Measurements from ENCODE around the gene TCF7L1. TPM values are rescaled to one million over a fixed set of nuclear protein-coding genes. Genes with fewer than 3 reads are reported as not detected.

The TCF7L1 gene
- total RNA-seq, 1 experiment from 2014 or later = 3.0 TPM

DNA sequence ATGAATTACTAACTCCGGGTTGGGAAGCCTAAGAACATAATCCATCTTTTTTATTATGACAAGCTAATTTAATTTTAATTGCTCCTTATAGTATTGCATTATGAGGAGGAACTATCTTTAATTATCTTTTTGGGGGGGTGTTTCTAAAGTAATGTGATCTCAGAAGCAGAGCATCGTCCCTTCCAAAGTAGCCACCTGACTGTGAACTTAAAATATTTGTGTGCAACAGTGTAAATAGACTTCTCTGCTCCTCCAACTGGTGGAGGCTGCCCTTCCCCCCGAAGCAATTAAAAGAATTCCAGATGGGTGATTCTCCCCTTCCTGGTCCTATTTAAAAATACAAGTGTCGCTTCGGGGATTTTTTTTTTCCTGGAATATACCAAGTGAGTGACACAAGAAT lies 55.7 kb downstream of the TCF7L1 start:
- intact Hi-C loops (cut with micrococcal nuclease; ENCODE audit: unreplicated experiment) = no loop called here
- no TSS peak for BruUV-seq (replicated peaks)
- TF ChIP-seq, protein P1, sequence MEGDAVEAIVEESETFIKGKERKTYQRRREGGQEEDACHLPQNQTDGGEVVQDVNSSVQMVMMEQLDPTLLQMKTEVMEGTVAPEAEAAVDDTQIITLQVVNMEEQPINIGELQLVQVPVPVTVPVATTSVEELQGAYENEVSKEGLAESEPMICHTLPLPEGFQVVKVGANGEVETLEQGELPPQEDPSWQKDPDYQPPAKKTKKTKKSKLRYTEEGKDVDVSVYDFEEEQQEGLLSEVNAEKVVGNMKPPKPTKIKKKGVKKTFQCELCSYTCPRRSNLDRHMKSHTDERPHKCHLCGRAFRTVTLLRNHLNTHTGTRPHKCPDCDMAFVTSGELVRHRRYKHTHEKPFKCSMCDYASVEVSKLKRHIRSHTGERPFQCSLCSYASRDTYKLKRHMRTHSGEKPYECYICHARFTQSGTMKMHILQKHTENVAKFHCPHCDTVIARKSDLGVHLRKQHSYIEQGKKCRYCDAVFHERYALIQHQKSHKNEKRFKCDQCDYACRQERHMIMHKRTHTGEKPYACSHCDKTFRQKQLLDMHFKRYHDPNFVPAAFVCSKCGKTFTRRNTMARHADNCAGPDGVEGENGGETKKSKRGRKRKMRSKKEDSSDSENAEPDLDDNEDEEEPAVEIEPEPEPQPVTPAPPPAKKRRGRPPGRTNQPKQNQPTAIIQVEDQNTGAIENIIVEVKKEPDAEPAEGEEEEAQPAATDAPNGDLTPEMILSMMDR (IDR thresholded peaks at IDR 0.05; ENCODE audit: unreplicated experiment) = no peak
- no peak for DNase-seq
- H3K9me3 Mint-ChIP-seq (ENCODE audit: low read depth, unreplicated experiment) = no peaks in the 10 kb centered on the region
- H3K27me3 Mint-ChIP-seq (ENCODE audit: unreplicated experiment) = peaks cover 28% of the 10 kb centered on the region
- CTCF ChIA-PET = no interaction called here
- H3K27ac Mint-ChIP-seq (ENCODE audit: unreplicated experiment) = no peak overlapping the region
- no peaks in the 10 kb centered on the region for H3K36me3 Mint-ChIP-seq (ENCODE audit: insufficient read depth, unreplicated experiment)
- H3K4me3 Mint-ChIP-seq (ENCODE audit: low read depth, unreplicated experiment) = no peak overlapping the region
- no peaks in the 10 kb centered on the region for H3K4me1 Mint-ChIP-seq (ENCODE audit: low read depth, unreplicated experiment)

DNA sequence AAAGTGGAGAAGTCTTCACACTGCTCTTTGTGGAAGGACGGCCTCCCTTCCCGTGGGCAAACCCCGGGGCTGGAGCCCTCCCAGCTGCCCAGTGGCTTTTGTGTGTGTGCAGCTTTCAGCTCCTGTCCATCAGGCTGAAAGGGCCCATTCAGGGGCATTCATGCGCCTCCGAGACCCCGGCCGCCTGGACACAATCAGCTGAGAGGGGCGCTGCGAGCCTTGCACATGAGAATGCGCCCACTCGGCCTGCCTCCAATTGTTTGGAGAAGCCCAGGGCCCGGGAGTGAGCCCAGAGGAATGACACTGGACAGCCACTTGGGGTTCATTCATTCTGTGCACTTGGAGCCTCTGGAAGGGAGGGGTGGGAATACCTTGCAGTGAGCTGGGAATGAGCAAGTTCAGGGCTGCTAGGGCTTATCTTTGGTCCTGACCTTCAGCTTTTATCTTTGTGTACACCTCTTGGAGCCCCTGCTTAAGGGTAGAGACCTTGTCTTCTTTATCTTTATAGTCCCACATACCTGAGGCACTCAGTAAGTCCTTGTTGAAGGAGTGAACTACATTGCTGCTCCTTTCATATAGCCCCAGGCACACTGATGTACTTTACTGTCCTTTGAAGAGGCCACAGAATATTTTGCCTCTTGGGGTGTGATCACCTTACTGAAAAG lies 56.5 kb downstream of the TCF7L1 start:
- no peaks in the 10 kb centered on the region for H3K36me3 Mint-ChIP-seq (ENCODE audit: insufficient read depth, unreplicated experiment)
- TF ChIP-seq, protein P1 (IDR thresholded peaks at IDR 0.05; ENCODE audit: unreplicated experiment) = no peak
- intact Hi-C loops (cut with micrococcal nuclease; ENCODE audit: unreplicated experiment) = no loop called here
- peaks cover 20% of the 10 kb centered on the region for H3K27me3 Mint-ChIP-seq (ENCODE audit: unreplicated experiment)
- no peaks in the 10 kb centered on the region for H3K4me1 Mint-ChIP-seq (ENCODE audit: low read depth, unreplicated experiment)
- DNase-seq = no peak
- H3K9me3 Mint-ChIP-seq (ENCODE audit: low read depth, unreplicated experiment) = no peaks in the 10 kb centered on the region
- CTCF ChIA-PET = no interaction called here
- no peak overlapping the region for H3K4me3 Mint-ChIP-seq (ENCODE audit: low read depth, unreplicated experiment)
- no peak overlapping the region for H3K27ac Mint-ChIP-seq (ENCODE audit: unreplicated experiment)
- BruUV-seq (replicated peaks) = no TSS peak

DNA sequence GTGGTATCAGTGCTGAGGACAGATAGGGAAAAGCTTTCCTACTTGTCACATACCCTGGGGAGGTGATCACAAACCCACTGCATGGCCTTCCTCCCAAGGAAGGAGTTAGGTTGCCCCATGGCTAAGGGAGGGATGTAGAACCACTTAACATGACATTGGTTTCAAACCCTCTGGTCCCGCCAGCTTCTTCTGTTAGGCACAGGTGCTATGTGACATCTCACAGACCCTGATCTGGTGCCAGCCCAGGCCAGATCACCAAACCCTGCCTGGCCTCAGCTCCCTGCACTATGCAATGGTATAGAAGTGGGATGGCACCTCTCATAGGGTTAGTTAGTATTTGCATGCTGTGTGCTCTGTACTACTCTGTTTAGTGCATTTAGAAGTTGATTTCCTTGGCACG lies 58.0 kb downstream of the TCF7L1 start:
- Mint-ChIP-seq H3K4me3 (ENCODE audit: low read depth, unreplicated experiment) (no peak overlapping the region), H3K27ac (ENCODE audit: unreplicated experiment) (no peak overlapping the region), H3K36me3 (ENCODE audit: insufficient read depth, unreplicated experiment) (no peaks in the 10 kb centered on the region), H3K27me3 (ENCODE audit: unreplicated experiment) (peaks cover 20% of the 10 kb centered on the region), H3K4me1 (ENCODE audit: low read depth, unreplicated experiment) (no peaks in the 10 kb centered on the region), H3K9me3 (ENCODE audit: low read depth, unreplicated experiment) (no peaks in the 10 kb centered on the region)
- TF ChIP-seq, protein P1 (IDR thresholded peaks at IDR 0.05; ENCODE audit: unreplicated experiment) = no peak
- intact Hi-C loops (cut with micrococcal nuclease; ENCODE audit: unreplicated experiment) = no loop called here
- BruUV-seq (replicated peaks) = no TSS peak
- CTCF ChIA-PET = interaction anchor here (0.7 kb wide), 1 partner anchor 668 kb away, joined by 3 read pairs; no protein-coding TSS in a partner anchor
- no peak for DNase-seq

DNA sequence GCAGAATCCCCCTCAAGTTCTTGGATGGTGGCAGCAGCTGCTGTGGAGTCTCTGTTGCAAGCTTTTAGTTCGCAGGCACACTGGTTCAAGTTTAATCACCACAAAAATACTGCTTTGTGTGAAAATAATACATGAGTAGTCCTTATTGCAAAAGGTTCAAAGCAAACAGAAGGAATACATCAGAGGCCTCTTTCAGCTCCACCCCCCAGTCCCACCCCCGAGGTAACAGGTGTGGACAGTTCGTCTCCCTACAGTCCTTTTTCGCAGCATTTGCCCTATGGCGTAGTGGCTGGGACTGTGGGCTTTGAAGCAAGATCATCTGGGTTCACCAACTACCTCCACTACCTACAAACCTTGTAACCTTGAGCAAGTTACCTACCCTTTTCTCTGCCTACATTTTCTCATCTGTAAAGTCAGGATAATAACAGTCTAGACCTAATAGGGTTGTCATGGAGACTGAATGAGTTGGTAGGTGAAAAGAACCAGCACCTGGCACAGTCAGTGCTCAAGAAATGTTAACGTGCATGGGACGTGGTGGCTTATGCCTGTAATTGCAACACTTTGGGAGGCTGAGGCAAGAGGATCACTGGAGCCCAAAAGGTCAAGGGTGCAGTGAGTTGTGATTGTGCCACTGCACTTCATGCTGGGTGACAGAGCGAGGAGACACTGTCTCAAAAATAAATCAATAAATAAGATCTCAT lies 61.7 kb downstream of the TCF7L1 start:
- no peaks in the 10 kb centered on the region for H3K4me1 Mint-ChIP-seq (ENCODE audit: low read depth, unreplicated experiment)
- peaks cover 15% of the 10 kb centered on the region for H3K27me3 Mint-ChIP-seq (ENCODE audit: unreplicated experiment)
- no peak overlapping the region for H3K4me3 Mint-ChIP-seq (ENCODE audit: low read depth, unreplicated experiment)
- intact Hi-C loops (cut with micrococcal nuclease; ENCODE audit: unreplicated experiment) = no loop called here
- BruUV-seq (replicated peaks) = no TSS peak
- TF ChIP-seq, protein P1 (IDR thresholded peaks at IDR 0.05; ENCODE audit: unreplicated experiment) = no peak
- CTCF ChIA-PET = no interaction called here
- no peaks in the 10 kb centered on the region for H3K9me3 Mint-ChIP-seq (ENCODE audit: low read depth, unreplicated experiment)
- H3K27ac Mint-ChIP-seq (ENCODE audit: unreplicated experiment) = no peak overlapping the region
- DNase-seq = no peak
- no peaks in the 10 kb centered on the region for H3K36me3 Mint-ChIP-seq (ENCODE audit: insufficient read depth, unreplicated experiment)

Data from Calu3 (cell line).